HG02571 (cell line): ENCODE measurements around the gene AKAP13.

ENCODE experiments used
- ATAC-seq: cut with Tn5 transposase; IDR thresholded peaks from one replicate; pipeline ENCODE4 v1.9.1; 2021; ENCODE audit warnings: mild to moderate bottlenecking, moderate library complexity; ENCODE audit not compliant: unreplicated experiment

The AKAP13 gene

DNA sequence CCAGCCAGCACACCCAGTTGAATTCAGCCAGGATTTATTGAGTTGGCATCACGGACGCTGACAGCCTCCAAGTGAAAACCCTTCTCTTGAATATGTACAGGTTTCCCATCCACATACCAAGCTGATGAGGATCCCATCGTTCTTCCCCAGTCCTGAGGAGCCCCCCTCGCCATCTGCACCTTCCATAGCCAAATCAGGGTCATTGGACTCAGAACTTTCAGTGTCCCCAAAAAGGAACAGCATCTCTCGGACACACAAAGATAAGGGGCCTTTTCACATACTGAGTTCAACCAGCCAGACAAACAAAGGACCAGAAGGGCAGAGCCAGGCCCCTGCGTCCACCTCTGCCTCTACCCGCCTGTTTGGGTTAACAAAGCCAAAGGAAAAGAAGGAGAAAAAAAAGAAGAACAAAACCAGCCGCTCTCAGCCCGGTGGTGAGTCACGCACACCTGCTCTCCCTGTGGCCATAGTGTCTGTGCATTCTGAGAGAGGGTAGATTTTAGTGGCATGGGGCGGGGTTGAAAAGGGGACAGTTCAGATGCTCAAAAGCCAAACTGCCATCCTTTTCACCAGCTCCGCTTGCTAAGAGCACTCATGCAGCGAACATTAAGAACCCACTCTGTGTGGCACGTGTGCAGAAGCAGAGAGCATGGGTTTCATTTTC lies 363.1 kb downstream of the AKAP13 start:
- ATAC-seq, result no peak

DNA sequence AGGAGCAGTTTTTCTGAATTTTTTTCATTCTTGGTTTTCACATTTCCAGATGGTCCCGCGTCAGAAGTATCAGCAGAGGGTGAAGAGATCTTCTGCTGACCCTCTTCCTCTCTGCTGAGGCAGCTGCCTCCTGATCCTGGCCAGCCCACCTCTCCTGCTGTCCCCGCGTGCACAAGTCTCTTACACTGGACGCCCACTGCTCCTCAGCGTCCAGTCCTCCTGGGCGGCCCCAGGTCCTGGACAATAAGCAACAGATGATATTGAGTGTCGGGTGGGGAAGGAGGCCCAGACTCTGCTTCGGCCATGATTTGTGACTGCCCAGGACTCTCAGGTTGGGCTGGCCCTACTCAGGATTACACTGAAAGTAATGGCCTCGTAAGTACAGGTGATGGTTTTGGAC lies 364.2 kb downstream of the AKAP13 start:
- ATAC-seq, result no peak

DNA sequence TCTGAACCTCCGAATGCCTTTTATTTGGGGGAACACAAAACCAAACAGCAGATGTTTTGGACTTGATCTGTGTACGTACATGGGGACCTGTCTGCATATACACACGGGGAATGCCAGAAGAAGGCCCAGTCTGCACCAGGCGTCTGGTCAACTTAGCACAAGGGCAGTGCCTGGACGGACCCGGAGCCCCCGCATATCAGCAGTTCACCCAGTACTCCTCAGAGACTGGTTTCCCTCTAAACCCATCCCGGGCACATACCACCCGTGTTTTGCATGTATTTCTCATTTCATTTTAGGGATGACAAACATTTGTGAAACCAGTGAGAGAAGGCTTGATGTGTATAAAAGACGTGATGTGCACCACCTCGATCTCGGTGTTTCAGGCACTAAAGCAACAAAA lies 364.6 kb downstream of the AKAP13 start:
- ATAC-seq, result no peak

DNA sequence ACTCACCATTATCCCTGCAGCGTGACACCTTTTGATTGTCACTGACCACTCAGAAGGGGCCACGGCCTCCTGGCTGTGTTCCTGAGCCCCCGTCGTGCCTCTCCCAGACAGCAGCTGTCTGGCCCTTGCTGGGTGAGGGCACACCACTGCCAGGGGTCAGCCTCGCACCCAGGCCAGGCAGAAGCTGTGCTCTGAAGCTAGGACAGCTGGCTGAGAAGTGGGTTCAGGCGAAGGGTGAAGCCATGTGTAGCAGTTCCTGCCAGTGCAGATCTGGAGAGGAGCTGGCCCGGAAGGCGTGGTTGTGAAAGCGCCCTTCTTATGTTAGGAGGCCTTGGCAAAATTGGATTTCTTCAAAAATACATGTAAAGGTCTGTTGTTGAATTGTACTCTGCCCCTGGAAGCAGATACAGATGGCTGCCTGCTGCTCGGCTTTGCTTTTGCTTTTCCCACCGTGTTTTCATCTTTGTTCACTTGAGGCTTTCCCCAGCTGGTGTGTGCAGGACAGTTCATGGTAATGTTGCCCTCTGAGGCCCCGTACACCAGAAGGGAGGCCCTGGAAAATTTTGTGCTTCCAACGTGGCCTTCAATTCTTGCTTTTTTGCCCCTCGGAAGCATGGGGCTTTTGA lies 365.2 kb downstream of the AKAP13 start:
- no peak for ATAC-seq

DNA sequence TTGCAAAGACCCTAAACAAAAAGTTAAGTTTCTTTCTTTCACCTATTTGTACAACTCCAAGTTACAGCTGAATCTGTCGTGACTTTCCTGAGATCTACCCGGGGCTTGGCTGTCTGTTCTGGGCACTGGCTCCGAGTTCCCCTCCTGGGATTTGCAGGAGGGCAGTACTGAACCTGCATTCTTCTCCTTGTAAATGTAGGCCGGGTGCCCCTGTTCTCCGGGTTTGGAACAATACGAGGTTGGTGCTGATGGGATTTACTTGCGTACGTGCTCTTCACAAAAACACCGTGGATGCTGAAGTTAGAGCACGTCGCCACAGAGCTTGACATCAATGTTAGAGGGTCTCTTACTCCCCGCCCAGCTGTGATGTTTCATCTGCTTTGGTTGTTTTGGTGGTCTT lies 366.2 kb downstream of the AKAP13 start:
- ATAC-seq, result no peak

DNA sequence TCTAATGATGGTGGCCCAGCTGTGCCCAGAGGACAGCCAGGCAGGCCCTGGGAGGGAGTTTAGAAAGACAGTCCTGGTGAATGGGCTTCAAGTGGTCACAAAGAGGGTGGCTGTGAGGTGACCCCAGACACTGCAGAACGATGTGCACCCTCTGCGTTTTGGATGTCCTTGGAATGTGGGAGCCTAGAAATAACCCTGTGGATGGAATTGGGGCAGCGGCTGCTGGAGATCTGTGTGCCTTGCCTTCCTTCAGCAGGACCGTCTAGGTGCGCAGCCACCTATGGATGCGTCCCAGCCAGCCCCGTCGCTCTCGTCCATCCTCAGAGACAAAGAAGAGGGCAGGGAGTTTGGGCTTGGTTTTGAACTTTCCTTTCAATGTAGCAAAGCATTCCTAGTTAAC lies 367.8 kb downstream of the AKAP13 start:
- ATAC-seq, result no peak

DNA sequence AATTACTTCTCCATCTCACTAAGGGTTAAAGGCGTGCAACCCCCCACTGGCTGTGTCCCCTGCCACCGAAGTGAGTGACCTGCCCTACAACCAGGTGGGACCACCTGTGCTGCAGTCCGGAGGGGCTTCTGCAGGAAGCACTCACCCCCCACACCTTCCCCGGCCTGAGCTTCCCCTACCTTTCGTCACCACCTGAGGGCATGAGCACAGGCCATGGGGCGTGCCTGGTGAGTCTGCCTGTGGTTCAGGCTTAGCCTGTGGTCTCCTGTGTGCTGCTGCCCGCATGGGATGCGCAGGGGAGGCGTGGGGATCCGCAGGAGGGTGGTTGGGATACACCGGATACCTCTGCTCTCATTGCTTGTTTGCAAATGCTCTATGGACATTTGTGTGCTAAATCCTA lies 368.3 kb downstream of the AKAP13 start:
- no peak for ATAC-seq

DNA sequence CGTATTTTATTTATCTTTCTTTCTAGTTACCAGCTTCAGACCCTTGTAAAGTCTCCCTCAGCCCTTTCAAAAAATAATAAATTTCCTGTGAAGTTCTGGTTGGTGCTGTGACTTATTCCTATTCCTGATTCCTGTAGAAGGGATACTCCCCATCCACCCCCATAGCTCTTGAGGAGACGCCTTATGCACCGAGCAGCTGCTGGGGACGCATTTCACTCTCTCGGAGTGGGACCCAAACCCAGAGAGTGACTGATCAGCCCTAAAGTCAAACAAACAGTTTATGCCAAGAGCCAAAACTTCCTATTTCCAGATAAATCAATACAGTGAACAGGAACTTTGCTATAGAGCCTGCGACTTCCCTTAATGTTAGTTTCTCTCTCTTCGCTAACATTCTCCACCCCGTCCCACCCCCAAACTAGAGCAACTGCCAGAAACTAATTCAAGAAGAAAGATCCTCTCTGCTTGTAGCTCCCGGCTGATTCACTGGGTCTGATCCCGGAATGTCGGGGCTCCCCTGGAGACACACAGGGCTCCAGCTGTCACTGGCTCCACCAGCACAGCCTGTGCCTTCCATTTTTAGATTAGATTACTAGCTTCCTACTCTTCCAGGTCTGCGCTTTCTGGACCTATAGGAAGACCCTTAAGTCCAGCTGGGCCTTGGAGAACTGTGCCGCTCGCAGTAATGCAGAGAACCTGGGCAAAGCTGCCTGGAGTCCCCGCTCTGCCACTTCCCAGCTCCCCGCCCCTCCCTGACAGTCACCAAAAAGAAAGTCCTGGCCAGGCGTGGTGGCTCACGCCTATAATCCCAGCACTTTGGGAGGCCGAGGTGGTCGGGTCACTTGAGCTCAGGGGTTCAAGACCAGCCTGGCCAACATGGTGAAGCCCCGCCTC lies 369.1 kb downstream of the AKAP13 start:
- no peak for ATAC-seq

DNA sequence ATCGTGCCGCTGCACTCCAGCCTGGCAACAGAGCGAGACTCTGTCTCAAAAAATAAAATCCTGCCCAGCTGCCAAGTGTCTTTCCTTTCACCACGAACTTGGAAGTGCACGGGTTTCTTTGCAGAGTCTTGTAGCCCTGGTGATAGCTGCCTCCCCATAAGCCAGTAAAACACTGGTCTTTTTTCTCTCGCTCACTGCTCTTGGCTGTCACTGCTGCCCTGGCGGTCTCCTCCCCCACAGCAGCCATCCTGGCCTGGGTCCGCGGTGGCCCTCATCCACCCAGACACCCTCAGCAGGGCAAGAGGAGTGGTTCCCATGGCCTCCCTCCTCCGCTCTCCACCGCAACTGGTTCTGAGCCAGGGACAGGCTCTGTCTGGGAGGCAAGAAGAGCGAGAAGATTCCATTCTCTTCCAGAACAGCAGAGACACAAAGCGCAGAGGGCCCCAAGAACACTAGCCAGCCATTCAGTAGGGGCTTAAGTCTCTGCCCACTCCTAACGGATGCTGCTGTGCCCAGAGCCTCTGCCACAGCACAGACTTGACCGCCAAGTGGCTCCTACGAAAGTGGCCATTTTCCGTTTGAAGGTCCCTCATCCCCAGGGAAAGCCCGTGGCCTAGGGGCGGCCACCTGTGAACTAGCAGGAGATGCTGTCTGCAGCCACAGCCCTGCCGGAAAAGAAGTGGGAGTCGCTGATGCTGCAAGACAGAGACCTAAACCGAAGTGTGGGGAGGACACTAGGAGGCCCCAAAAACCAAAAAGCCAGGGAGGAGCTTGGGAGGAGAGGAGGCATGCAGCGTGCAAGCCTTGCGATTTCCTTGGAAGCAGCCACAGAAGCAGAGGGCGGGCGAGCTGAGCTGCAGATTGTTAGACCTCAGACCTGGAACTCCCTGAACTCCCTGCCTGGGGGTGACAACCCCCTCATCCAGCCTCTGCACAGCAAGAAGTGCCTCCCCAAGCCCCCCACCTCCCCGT lies 370.2 kb downstream of the AKAP13 start:
- no peak for ATAC-seq

DNA sequence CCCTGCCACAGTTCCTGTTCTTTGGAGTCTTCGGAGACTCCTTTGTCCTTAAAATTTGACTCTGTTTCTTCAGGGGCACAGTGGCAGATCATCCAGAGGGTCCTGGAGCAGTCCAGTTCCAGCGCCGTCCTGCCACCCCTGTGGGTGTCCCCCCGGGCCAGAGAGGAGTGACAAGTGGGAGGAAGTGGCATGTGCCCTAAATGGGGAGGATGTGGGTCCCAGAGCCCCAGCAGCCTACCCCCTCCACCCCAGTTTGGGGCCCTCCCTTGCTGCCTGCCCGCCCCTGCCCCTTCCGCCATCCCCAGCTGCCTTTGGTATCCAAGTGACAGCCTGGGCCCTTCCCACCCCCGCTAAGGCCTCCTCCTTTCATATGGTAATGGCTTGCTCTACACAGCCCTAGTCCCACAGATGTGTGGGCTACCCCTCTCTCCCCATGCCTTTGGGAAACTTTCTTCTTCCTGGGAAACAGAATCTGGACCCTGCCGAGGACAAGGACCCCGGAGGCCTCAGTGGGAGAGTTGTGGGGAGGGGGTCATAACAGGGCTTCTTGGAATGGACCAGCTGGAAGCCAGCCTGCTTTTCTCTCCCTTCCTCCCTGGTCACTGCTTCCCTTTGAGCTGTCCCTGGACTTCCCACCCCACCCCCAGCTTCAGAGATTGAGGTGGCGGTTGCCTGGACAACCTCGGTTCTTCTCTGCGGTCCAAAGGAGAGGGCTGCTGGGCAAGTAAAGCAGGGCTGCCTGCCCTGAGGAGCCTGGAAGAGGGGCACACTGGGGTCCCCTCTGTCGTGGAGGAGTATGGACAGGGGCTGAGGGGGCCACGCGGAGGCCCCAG lies 371.1 kb downstream of the AKAP13 start:
- ATAC-seq, result no peak

DNA sequence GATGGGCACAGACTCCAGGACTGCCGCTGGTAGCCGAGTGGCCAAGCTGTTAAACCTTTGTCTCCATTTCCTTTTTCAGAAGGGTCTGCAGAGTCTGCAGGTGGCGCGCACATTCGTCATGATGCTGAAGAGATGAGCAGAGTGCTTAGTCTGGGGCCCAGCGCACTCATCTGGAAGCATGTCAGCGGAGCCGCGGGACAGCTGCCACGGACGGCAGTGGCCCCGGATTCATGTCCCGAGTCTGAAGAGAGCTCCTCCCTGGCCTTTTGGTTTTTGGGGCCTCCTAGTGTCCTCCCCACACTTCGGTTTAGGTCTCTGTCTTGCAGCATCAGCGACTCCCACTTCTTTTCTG lies 371.7 kb downstream of the AKAP13 start:
- ATAC-seq, result no peak

DNA sequence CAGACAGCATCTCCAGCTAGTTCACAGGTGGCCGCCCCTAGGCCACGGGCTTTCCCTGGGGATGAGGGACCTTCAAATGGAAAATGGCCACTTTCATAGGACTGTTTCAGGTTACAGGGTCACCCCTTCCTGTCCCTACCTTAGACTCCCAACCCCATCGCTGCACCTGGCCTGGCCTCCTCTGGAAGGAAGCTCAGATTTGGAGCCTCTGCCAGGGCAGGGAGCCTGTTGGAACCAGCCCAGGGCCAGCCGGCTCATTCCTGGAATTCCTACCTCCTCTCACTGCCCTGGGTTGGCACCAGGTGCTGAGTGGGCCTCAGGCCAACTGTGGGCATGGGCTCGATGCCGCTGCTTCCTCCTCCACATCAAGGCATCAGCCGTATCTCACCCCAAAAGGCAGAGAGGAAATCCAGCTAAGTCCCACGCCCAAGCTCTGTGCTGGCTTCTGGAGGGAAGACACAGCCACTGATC lies 372.1 kb downstream of the AKAP13 start:
- no peak for ATAC-seq

DNA sequence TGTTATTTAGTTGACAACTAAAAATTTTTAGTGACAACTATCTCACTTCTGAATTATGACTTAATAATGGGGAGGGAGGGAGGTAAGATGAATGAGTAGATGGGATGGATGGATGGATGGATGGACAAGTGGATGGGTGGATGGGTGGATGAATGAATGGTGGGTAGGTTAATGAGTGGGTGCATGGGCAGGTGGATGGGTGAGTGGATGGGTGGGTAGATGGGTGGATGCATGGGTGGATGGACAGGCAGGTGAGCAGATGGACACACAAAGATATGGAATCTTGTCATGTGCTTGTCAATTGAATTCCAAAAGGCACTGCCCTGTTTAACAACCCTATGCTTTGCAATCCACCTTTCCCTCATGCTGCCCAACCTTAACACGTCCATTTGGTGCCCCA lies 372.9 kb downstream of the AKAP13 start:
- ATAC-seq, result no peak

DNA sequence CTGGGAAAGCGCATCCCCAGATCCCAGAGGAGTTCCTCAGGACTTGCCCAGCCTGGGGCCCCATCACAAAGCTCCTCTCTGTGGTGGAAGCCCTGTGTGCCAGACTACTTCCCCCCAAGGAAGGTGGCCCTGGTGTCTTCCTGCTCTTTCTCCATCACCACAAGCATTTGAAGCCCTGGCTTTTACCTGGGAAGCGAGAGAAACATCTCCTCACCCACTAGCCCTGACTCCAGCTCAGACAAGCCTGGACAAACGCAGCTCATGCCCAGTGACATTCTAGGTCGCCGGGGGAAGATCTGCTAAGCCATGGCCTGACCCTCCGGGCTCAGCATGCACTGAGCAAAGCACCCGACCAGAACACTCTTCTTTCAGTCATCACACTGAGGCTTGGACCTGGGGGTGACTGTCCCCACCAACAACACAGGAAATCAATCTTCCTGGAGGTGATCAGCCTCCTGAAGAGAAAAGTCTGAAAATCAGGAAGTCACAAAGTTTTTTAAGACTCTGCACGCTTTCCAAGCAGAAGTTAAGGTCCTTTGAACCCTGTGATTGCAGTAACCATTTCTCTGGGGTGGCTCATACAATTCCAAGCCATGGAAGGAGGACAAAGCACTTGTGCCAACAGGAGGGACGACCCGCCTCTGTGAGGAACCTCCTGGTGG lies 373.5 kb downstream of the AKAP13 start:
- no peak for ATAC-seq

DNA sequence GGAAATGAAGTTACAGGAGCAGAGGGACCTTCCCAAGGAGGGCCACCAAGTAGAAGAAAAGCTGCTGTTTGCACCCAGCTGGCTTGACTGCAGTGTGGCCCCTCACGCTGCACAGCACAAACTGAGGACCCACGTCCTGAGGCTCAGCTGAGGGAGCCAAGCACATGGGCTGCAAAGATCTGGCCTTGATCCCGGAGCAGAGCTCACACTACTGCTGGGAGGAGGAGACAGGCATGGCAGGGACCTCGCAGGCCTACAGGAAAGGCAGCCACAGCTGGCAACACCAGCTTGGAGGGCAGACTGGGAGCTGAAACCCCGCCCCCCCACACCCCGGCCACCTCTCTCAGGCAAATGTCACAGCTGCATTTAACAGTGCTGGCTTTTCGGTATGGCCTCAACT lies 374.6 kb downstream of the AKAP13 start:
- ATAC-seq, result no peak

DNA sequence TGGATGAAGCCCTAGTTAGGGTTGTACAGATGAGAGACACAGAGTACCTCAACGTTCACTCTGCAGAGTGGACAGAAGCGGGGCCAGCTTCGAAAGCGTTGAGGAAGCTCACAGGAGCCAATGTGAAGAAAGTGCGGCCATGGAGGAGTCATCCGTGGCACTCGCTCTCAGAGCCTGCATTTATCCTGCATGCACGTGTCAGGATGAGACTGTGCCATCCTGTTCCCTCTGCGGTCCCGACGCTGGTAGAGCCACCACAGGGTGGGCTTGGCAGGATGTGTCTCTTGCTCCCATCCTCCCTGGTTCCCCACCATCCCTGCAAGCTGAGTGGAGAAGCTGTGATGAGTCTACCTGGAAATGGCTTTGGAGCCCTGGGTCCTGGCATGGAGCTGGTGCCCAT lies 375.1 kb downstream of the AKAP13 start:
- ATAC-seq, result no peak

DNA sequence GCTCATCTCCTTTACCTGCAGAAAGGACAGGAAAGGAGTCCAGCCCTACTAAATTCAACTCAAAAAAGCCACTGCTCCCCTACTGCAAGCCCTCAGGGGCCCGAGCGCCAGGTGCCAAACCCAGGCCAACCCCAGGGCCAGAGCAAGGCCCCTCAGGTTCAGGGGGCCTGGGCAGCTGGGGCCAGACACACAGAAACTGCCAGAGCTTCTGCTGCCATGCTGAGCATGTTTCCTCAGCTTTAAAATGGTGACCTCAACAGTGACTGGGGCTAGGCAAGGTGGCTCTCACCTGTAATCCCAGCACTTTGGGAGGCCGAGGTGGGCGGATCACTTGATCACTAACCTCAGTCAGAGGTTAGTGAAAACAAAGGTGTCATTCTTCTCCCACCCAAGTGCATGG lies 375.5 kb downstream of the AKAP13 start:
- no peak for ATAC-seq

DNA sequence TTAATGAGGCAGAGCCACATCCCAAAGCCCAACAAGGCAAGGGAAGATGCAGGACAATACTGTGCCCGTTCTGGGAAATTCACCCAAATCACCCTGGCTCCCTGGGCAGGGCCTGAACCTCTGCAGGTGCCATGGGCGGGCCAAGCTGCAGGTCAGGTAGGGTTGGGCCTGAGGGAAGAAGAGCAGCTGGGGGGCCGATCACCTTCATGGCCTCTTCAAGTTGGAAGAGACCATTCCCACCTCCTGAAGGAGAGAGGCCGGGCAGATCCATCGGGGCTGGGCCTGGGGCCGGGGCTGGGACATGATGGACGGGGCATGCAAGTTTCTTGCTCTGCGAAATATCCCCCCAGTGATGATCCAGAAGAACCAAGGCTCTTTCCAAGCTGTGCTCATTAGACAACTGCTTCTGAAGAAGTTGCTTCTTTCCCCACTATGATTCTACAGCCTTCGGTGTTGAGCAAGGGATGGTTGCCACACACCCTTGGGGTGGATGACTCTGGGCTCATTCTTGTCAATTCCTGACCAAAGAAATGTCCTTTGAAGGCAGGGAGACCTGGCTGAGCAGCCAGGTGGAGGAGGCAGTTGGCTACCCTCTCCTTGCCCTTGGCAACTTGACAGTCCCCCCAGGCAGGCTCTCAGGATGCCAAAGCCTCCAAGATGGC lies 376.1 kb downstream of the AKAP13 start:
- ATAC-seq, result no peak
